HUES48 (cell line): ENCODE data around the gene CNTNAP2.

ENCODE experiments used
- H3K27ac ChIP-seq: one replicate; pipeline ENCODE4 v1.7.0; 2013; ENCODE audit warnings: low read depth, low read length, inconsistent platforms
- H3K27me3 ChIP-seq: 2 replicates; pipeline ENCODE4 v1.6.1; 2013; ENCODE audit warnings: mild to moderate bottlenecking, low read length; ENCODE audit not compliant: control insufficient read depth, insufficient read depth
- H3K36me3 ChIP-seq: 2 replicates; pipeline ENCODE4 v1.6.1; 2013; ENCODE audit warnings: low read length; ENCODE audit not compliant: control insufficient read depth, insufficient read depth
- H3K4me1 ChIP-seq: 2 replicates; pipeline ENCODE4 v1.6.1; 2013; ENCODE audit warnings: mild to moderate bottlenecking, low read length; ENCODE audit not compliant: control insufficient read depth, insufficient read depth
- H3K4me3 ChIP-seq: 2 replicates; pipeline ENCODE4 v1.5.1; 2013; ENCODE audit warnings: mild to moderate bottlenecking, low read depth, low read length
- H3K9ac ChIP-seq: 2 replicates; pipeline ENCODE4 v1.6.1; 2013; ENCODE audit warnings: mild to moderate bottlenecking, low read depth, low read length, moderate library complexity
- H3K9me3 ChIP-seq: 2 replicates; pipeline ENCODE4 v1.6.1; 2013; ENCODE audit warnings: low read length; ENCODE audit not compliant: control insufficient read depth, insufficient read depth

The CNTNAP2 gene

DNA sequence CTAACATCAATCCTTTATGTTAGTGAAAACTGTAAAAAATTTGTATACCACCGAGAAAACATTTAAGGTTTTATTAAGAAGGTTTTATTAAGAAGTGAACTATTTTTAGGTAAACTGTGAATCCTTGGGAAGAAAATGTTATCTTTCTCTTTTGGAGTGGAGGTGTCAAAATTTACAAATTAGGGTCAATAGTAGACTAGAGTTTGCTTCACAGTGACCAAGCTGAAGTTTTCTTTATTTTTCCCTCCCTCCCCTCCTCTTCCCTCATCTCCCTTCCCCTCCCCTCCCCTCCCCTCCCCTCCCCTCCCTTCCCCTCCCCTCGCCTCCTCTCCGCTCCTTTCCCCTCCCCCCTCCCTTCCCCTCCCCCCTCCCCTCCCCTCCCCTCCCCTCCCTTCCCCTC is 168.8 kb downstream of the CNTNAP2 start:
- Histone ChIP-seq H3K9me3 (no peaks in the 10 kb centered on the region), H3K4me3 (no peak overlapping the region), H3K36me3 (no peaks in the 10 kb centered on the region), H3K9ac (no peak overlapping the region), H3K27me3 (no peaks in the 10 kb centered on the region), H3K27ac (no peak overlapping the region), H3K4me1 (0 out of 2 replicates have a peak, but pooled peaks cover 4% of the 10 kb centered on the region)

GRCh38 chr7:146290746-146291145 is 174.1 kb downstream of the CNTNAP2 start:
- Histone ChIP-seq H3K4me1 (0 out of 2 replicates have a peak, but pooled peaks cover 4% of the 10 kb centered on the region), H3K27ac (no peak overlapping the region), H3K36me3 (no peaks in the 10 kb centered on the region), H3K9ac (no peak overlapping the region), H3K27me3 (no peaks in the 10 kb centered on the region), H3K9me3 (no peaks in the 10 kb centered on the region), H3K4me3 (no peak overlapping the region)

DNA sequence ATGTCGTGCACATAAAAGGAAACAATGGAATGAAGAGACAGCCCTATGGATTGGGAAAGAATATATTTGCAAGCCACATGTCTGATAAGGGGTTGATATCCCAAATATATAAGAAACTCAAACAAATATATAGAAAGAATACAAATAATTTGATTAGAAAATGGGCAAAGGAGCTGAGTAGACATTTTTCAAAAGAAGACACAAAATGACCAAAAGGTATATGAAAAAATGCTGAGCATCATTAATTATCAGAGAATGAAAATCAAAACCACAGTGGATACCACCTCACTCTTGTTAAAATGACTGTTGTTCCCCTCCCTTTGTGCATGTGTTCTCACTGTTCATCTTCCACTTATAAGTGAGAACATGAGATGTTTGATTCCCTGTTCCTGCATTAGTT is 175.3 kb downstream of the CNTNAP2 start:
- no peak overlapping the region for H3K4me3 ChIP-seq
- no peaks in the 10 kb centered on the region for H3K27me3 ChIP-seq
- H3K4me1 ChIP-seq = 0 out of 2 replicates have a peak, but pooled peaks cover 4% of the 10 kb centered on the region
- no peak overlapping the region for H3K9ac ChIP-seq
- H3K36me3 ChIP-seq = no peaks in the 10 kb centered on the region
- no peaks in the 10 kb centered on the region for H3K9me3 ChIP-seq
- H3K27ac ChIP-seq = no peak overlapping the region

GRCh38 chr7:146296028-146296427 is 179.4 kb downstream of the CNTNAP2 start:
- H3K4me1 ChIP-seq = no peaks in the 10 kb centered on the region
- no peak overlapping the region for H3K27ac ChIP-seq
- H3K9ac ChIP-seq = no peak overlapping the region
- no peak overlapping the region for H3K4me3 ChIP-seq
- H3K9me3 ChIP-seq = no peaks in the 10 kb centered on the region
- no peaks in the 10 kb centered on the region for H3K27me3 ChIP-seq
- H3K36me3 ChIP-seq = no peaks in the 10 kb centered on the region

DNA sequence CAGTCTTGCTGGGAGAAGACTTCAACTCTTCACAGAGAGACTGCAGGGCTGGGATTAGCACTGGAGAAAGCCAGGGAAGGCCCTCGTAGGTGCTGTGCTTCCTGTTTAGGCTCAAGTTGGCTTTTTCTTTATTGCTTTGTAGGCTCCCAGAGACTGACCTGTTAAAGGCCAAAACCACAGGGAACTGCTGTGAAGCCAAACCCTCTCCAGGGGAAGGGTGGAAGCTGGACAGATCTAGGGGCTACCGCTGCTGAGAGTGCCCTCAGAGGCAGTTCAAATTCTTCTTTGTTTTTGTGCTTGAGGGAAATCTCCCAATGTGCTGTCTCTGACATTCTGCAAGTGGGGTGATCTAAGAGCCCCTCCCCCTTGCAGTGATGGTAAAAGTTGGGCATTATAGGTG is 198.4 kb downstream of the CNTNAP2 start:
- no peak overlapping the region for H3K9ac ChIP-seq
- no peaks in the 10 kb centered on the region for H3K9me3 ChIP-seq
- no peak overlapping the region for H3K27ac ChIP-seq
- no peak overlapping the region for H3K4me3 ChIP-seq
- no peaks in the 10 kb centered on the region for H3K36me3 ChIP-seq
- no peaks in the 10 kb centered on the region for H3K4me1 ChIP-seq
- no peaks in the 10 kb centered on the region for H3K27me3 ChIP-seq

- Histone ChIP-seq H3K9ac (no peak overlapping the region), H3K36me3 (no peaks in the 10 kb centered on the region), H3K27me3 (no peaks in the 10 kb centered on the region), H3K9me3 (no peaks in the 10 kb centered on the region), H3K4me3 (no peak overlapping the region), H3K27ac (no peak overlapping the region), H3K4me1 (peaks cover 5% of the 10 kb centered on the region; the same call in 1 of the 2 replicates)
These were observed 203.0 kb downstream of the CNTNAP2 start for GRCh38 chr7:146319629-146320028.

DNA sequence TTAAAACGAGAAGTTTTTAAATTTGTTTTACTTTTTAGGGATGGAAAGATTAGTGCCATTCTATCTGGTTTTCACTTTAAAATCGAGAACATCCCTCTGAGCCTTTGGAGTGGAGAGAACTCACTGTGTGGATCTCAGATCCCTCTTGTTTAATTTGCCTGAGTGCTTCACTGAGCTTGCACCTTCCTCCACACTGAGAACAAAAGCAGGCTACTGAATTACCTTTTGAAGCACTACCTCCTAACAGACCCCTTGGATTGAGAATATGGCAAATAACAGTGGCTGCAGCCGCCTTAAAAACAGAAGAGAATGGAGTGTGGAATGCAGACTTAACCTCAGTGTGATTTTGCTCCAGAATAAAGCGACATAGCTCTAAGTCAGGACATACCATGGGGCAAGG is 204.7 kb downstream of the CNTNAP2 start:
- Histone ChIP-seq H3K36me3 (no peaks in the 10 kb centered on the region), H3K27ac (no peak overlapping the region), H3K4me1 (peaks cover 5% of the 10 kb centered on the region; the same call in 1 of the 2 replicates), H3K4me3 (no peak overlapping the region), H3K9ac (no peak overlapping the region), H3K9me3 (no peaks in the 10 kb centered on the region), H3K27me3 (no peaks in the 10 kb centered on the region)

DNA sequence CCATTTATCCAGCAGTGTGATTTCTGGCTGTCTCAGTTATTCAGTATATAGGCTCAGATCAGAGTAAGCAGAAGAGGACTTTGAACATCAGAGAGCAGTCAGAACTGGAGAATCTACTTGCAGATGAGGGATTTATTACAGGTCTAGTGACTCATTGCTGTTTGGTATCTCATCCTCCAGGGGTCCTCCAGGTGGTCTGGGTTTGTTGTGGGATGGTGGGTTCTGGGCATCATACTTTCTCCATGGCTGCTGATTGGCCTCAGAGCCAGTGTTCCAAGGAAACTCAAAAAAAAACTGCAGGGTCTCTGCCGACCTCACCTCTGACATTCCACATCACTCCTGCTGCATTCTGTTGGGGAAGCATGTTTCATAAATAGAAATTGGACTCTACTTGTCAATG is 214.8 kb downstream of the CNTNAP2 start:
- Histone ChIP-seq H3K4me1 (no peaks in the 10 kb centered on the region), H3K9me3 (no peaks in the 10 kb centered on the region), H3K9ac (no peak overlapping the region), H3K27ac (no peak overlapping the region), H3K36me3 (no peaks in the 10 kb centered on the region), H3K4me3 (no peak overlapping the region), H3K27me3 (no peaks in the 10 kb centered on the region)

DNA sequence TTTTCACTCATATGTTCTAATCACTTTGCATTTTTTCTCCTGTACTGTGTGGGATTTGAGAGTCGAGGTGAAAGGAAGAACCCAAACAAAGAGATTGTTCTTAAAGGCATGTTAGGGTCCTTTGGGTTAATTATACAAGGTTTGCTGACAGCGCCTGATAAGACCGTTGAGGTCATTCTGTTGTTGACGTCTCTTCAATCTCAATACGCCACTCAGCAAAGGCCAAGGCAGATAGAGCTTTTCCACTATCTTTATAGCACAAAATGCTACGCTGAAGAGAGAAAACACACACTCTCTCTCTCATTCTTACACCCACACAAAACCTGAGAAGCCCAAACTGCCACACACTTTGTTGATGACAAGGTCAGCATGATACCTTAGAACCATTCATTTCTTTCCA is 228.7 kb downstream of the CNTNAP2 start:
- Histone ChIP-seq H3K27ac (peak overlapping the region; percentile 12), H3K36me3 (no peaks in the 10 kb centered on the region), H3K9ac (no peak overlapping the region), H3K27me3 (no peaks in the 10 kb centered on the region), H3K9me3 (no peaks in the 10 kb centered on the region), H3K4me3 (no peak overlapping the region), H3K4me1 (no peaks in the 10 kb centered on the region)

DNA sequence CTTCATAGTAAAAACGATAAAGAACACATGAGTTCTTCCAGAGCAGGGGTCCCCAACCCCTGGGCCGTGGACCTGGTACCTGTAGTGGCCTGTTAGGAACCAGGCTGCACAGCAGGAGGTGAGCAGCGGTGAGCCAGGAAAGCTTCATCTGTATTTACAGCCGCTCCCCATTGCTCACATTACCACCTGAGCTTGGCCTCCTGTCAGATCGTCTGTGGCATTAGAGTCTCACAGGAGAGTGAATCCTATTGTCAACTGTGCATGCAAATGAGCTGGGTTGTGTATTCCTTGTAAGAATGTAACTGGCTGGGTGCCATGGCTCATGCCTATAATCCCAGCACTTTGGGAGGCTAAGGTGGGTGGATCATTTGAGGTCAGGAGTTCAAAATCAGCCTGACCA is 229.5 kb downstream of the CNTNAP2 start:
- Histone ChIP-seq H3K27me3 (no peaks in the 10 kb centered on the region), H3K4me3 (no peak overlapping the region), H3K9ac (no peak overlapping the region), H3K36me3 (no peaks in the 10 kb centered on the region), H3K9me3 (no peaks in the 10 kb centered on the region), H3K27ac (no peak overlapping the region), H3K4me1 (no peaks in the 10 kb centered on the region)

DNA sequence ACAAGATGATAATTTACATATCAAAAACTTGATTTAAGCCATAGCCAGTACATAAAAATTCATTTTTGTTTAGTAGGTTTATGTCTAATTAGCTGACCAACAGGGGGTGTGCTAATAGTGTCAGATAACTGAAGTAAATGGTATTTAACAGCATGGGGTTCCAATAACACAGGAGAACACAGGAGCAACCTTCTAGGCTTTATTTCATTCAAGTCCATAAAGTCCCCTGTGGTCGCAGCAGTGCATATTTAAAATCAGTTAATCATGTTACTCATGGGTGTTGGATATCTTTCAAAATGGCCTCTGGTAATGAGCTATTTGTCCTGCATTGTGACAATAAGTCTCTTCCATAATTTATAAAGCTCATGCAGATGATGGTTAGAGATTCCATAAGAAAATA is 238.6 kb downstream of the CNTNAP2 start:
- Histone ChIP-seq H3K27me3 (no peaks in the 10 kb centered on the region), H3K4me3 (no peak overlapping the region), H3K36me3 (no peaks in the 10 kb centered on the region), H3K9me3 (no peaks in the 10 kb centered on the region), H3K9ac (no peak overlapping the region), H3K4me1 (no peaks in the 10 kb centered on the region), H3K27ac (no peak overlapping the region)

DNA sequence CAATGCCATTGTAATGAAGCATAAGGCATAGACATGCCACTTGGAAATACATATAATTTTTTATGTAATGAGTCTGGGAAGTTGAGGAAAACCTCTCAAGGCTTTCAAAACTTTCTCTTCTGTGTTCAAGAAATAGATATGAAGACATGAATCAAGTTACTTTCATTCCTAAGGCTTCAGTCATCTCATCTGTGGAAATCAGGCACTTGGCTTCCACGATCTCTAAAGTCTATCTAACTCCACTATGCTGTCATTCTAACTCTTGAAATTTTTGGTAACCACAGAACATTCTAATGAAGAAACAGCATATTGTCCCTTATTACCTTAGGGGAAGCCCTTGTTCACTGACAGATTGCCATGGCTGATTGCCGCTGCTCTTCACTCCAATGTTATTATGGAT is 242.6 kb downstream of the CNTNAP2 start:
- Histone ChIP-seq H3K4me1 (no peaks in the 10 kb centered on the region), H3K27me3 (no peaks in the 10 kb centered on the region)

More for the DNA sequence above, 242.6 kb downstream of the CNTNAP2 start:
- H3K4me3 ChIP-seq = no peak overlapping the region
- H3K27ac ChIP-seq = no peak overlapping the region
- no peaks in the 10 kb centered on the region for H3K9me3 ChIP-seq
- no peak overlapping the region for H3K9ac ChIP-seq
- no peaks in the 10 kb centered on the region for H3K36me3 ChIP-seq
